ENCODE measurements around the gene SBF1.

- TF ChIP-seq CTCF (optimal IDR thresholded peaks at IDR 0.05 in 1 of 3, IDR thresholded peaks at IDR 0.05 in 1 of 3, conservative IDR thresholded peaks at IDR 0.05 in 1 of 3; ENCODE audit: extremely low read depth in 1 of 3, insufficient read depth in 2 of 3, low read length in 3 of 3) = no peak
- no peak for TF ChIP-seq EZH2 (IDR thresholded peaks at IDR 0.05; ENCODE audit: low read length)
Measured at GRCh38 chr22:50401907-50402306, 72.9 kb downstream of the SBF1 start.

Data from keratinocyte (primary cell).